SK-N-SH (cell line): ENCODE results near the gene LTF. TPM values are rescaled to one million over a fixed set of nuclear protein-coding genes. Genes with fewer than 3 reads are reported as not detected.

ENCODE experiments used
- CTCF ChIA-PET: fragments of 300-600, 350-600 bp; formaldehyde crosslinking; extraction: SDS; loops from one replicate; lab custom pipeline; 2021; lab: Yijun Ruan, JAX
- POLR2A ChIA-PET: fragments of 350-600 bp; sonication (Branson Sonifier 250); formaldehyde crosslinking; extraction: SDS; loops from one replicate; lab custom pipeline; 2020; ENCODE audit warnings: antibody characterized with exemption, inconsistent platforms; lab: Yijun Ruan, JAX
- DNase-seq: peaks from one replicate; pipeline ENCODE4 v3.0.0; 2012
- H2AFZ ChIP-seq: fragments of 200-600 bp; sonication (generic); 2 replicates; pipeline ENCODE4 v1.8.1; 2016; ENCODE audit warnings: antibody characterized with exemption, mild to moderate bottlenecking, low read depth
- H3F3A ChIP-seq: fragments of 200-600 bp; sonication (generic); replicated peaks from 2 replicates; pipeline ENCODE3; 2016; ENCODE audit warnings: antibody characterized with exemption, mild to moderate bottlenecking; ENCODE audit not compliant: insufficient read depth
- H3K27ac ChIP-seq, 2 experiments: fragments of 200-500 bp in 1 of 2; fragments of 200-600 bp in 1 of 2; sonication (Bioruptor generic) in 1 of 2; sonication (generic), shearing (Covaris generic) in 1 of 2; 2 replicates each; pipeline versions ENCODE4 v1.5.1 to v1.6.1; 2014 to 2016; ENCODE audit warnings: low read depth in 2 of 2, inconsistent platforms in 1 of 2, low read length in 1 of 2, mild to moderate bottlenecking in 1 of 2, mixed read lengths in 1 of 2
- H3K27me3 ChIP-seq: fragments of 200-600 bp; sonication (generic), shearing (Covaris generic); 2 replicates; pipeline ENCODE4 v1.6.1; 2016; ENCODE audit warnings: mixed run types; ENCODE audit not compliant: insufficient read depth
- H3K36me3 ChIP-seq, 2 experiments: fragments of 200-500 bp in 1 of 2; fragments of 200-600 bp in 1 of 2; sonication (Bioruptor generic) in 1 of 2; sonication (generic) in 1 of 2; replicated peaks in 1 of 2; 2 replicates each; pipeline versions ENCODE3 to v1.5.1; 2014 to 2016; ENCODE audit warnings: low read length in 1 of 2, mild to moderate bottlenecking in 1 of 2; ENCODE audit not compliant: insufficient read depth in 2 of 2, control insufficient read depth in 1 of 2
- H3K4me1 ChIP-seq, 2 experiments: fragments of 200-500 bp in 1 of 2; fragments of 200-600 bp in 1 of 2; sonication (Bioruptor generic) in 1 of 2; sonication (generic), shearing (Covaris generic) in 1 of 2; 2 replicates each; pipeline versions ENCODE4 v1.5.1 to v1.6.1; 2014 to 2016; ENCODE audit warnings: low read depth in 1 of 2, low read length in 1 of 2, mixed run types in 1 of 2; ENCODE audit not compliant: insufficient read depth in 2 of 2, control insufficient read depth in 1 of 2
- H3K4me2 ChIP-seq: fragments of 200-600 bp; sonication (generic), shearing (Covaris generic); 2 replicates; pipeline ENCODE4 v1.6.1; 2017; ENCODE audit warnings: mixed run types
- H3K4me3 ChIP-seq, 2 experiments: fragments of 200-500 bp in 1 of 2; fragments of 200-600 bp in 1 of 2; sonication (Bioruptor generic) in 1 of 2; sonication (generic), shearing (Covaris generic) in 1 of 2; 2 replicates each; pipeline versions ENCODE4 v1.5.1 to v1.8.1; 2014 to 2016; ENCODE audit warnings: low read depth in 2 of 2, inconsistent platforms in 1 of 2, low read length in 1 of 2, mild to moderate bottlenecking in 1 of 2, mixed read lengths in 1 of 2, moderate library complexity in 1 of 2
- H3K79me2 ChIP-seq: fragments of 200-600 bp; sonication (generic); 2 replicates; pipeline ENCODE4 v1.8.1; 2017; ENCODE audit warnings: mild to moderate bottlenecking; ENCODE audit not compliant: insufficient read depth
- H3K9ac ChIP-seq: fragments of 200-600 bp; sonication (generic); 2 replicates; pipeline ENCODE4 v1.6.1; 2017; ENCODE audit warnings: mixed run types
- H3K9me2 ChIP-seq: fragments of 200-600 bp; sonication (generic); 2 replicates; pipeline ENCODE4 v1.6.1; 2017; ENCODE audit warnings: mixed run types
- H3K9me3 ChIP-seq: fragments of 200-600 bp; sonication (generic); 2 replicates; pipeline ENCODE4 v1.6.1; 2017; ENCODE audit warnings: mixed run types, mild to moderate bottlenecking, moderate library complexity
- H4K20me1 ChIP-seq: fragments of 200-600 bp; sonication (generic); 2 replicates; pipeline ENCODE4 v1.6.1; 2017; ENCODE audit warnings: mild to moderate bottlenecking, mixed run types; ENCODE audit not compliant: insufficient read depth
- ELF1 ChIP-seq: IDR thresholded peaks from 2 replicates; pipeline ENCODE4 v1.4.0; 2012
- EP300 ChIP-seq, 2 experiments: IDR thresholded peaks; 2 replicates each; pipeline versions ENCODE4 v1.4.0 to v1.6.1; 2012; ENCODE audit warnings: borderline replicate concordance in 1 of 2, low read depth in 1 of 2, low read length in 1 of 2
- FOXM1 ChIP-seq: IDR thresholded peaks from 2 replicates; pipeline ENCODE4 v1.4.0; 2012; ENCODE audit warnings: low read depth, mild to moderate bottlenecking
- MXI1 ChIP-seq: IDR thresholded peaks from 2 replicates; pipeline ENCODE4 v1.6.1; 2012; ENCODE audit warnings: mild to moderate bottlenecking, low read depth, low read length, improper control_type of control experiment
- PBX3 ChIP-seq: IDR thresholded peaks from 2 replicates; pipeline ENCODE4; 2012
- RCOR1 ChIP-seq: fragments of 150-350 bp; IDR thresholded peaks from 2 replicates; pipeline ENCODE4 v1.6.1; 2017; ENCODE audit warnings: antibody characterized with exemption, low read length
- REST ChIP-seq: IDR thresholded peaks from 2 replicates; pipeline ENCODE4 v1.6.1; 2012; ENCODE audit warnings: mild to moderate bottlenecking, low read depth, low read length, moderate library complexity
- SMC3 ChIP-seq: IDR thresholded peaks from 2 replicates; pipeline ENCODE4 v1.6.1; 2012; ENCODE audit warnings: low read depth, low read length, improper control_type of control experiment
- TAF1 ChIP-seq: IDR thresholded peaks from 2 replicates; pipeline ENCODE4 v1.6.1; 2012; ENCODE audit warnings: low read depth, mild to moderate bottlenecking, low read length, moderate library complexity, borderline replicate concordance
- USF1 ChIP-seq: IDR thresholded peaks from 2 replicates; pipeline ENCODE4 v1.4.0; 2012; ENCODE audit warnings: low read depth, borderline replicate concordance
- WGBS: methylation state at CpG from one replicate; pipeline ENCODE4 v1.1.6; 2017; ENCODE audit warnings: low lambda C conversion rate; 5-methylcytosine and 5-hydroxymethylcytosine counted together
- polyA plus RNA-seq, 3 experiments: library from polyadenylated mRNA; depleted of rRNA; stranded (reverse); fragments of >200 nt; gene quantifications; 2 replicates each; pipeline ENCODE4 v1.2.3, GENCODE V29; 2012

Gene LTF
- polyA plus RNA-seq, 1 of the 3 experiments (the other 2 are of a cell fraction): not detected

- TF ChIP-seq USF1: no peak
- no peak for TF ChIP-seq TAF1
- TF ChIP-seq ELF1: no peak
- TF ChIP-seq SMC3: no peak
- no peak for TF ChIP-seq REST
- no peak for TF ChIP-seq MXI1
- TF ChIP-seq EP300 (IDR thresholded peaks at IDR 0.05; ENCODE audit: borderline replicate concordance in 1 of 2, low read depth in 1 of 2, low read length in 1 of 2): no peak
- TF ChIP-seq FOXM1: no peak
Observed at GRCh38 chr3:46416811-46417510, 47.7 kb downstream of the LTF start (continued).

GRCh38 chr3:46416125-46416810 is 48.4 kb downstream of the LTF start:
- no peak for DNase-seq
- H3K27me3 ChIP-seq: no peaks in the 10 kb centered on the region; the same call in 1 of the 2 replicates
- H3K79me2 ChIP-seq: no peaks in the 10 kb centered on the region
- H3K36me3 ChIP-seq: no peaks in the 10 kb centered on the region
- no peak overlapping the region for H3K4me3 ChIP-seq
- no peaks in the 10 kb centered on the region for H3K9me2 ChIP-seq
- no peaks in the 10 kb centered on the region for H3K9me3 ChIP-seq
- H3K9ac ChIP-seq: no peak overlapping the region
- ChIA-PET POLR2A (no interaction called here), CTCF (no interaction called here)
- WGBS: 51% methylated on average over 9 of the region's 10 CpGs
- no peaks in the 10 kb centered on the region for H4K20me1 ChIP-seq
- H3K4me1 ChIP-seq: peaks cover 0 to 4% of the 10 kb centered on the region in 2 experiments; a peak in 1 of 4 replicates
- TF ChIP-seq PBX3 (no peak), RCOR1 (no peak)
- no peak overlapping the region for H3K27ac ChIP-seq
- H3F3A ChIP-seq: no peaks in the 10 kb centered on the region
- H3K4me2 ChIP-seq: no peak overlapping the region
- no peak overlapping the region for H2AFZ ChIP-seq
